Progenitor cell of endocrine pancreas (in vitro differentiated cells): ENCODE data around the gene GNAI3. TPM values are rescaled to one million over a fixed set of nuclear protein-coding genes. Genes with fewer than 3 reads are reported as not detected.

Experiments used
- DNase-seq: peaks from one replicate; pipeline ENCODE4 v3.0.0; 2021; ENCODE audit warnings: low spot score; ENCODE audit not compliant: unreplicated experiment
- H3K27ac Mint-ChIP-seq: 2 replicates; pipeline ENCODE4 v1.8.0; 2021; ENCODE audit warnings: mild to moderate bottlenecking, moderate library complexity, mixed read lengths
- H3K27me3 Mint-ChIP-seq: 2 replicates; pipeline ENCODE4 v1.8.0; 2021; ENCODE audit warnings: mixed read lengths
- H3K36me3 Mint-ChIP-seq: 2 replicates; pipeline ENCODE4 v1.8.0; 2022; ENCODE audit warnings: mixed read lengths; ENCODE audit not compliant: insufficient read depth
- H3K4me1 Mint-ChIP-seq: 2 replicates; pipeline ENCODE4 v1.8.0; 2021; ENCODE audit warnings: low read depth, mixed read lengths
- H3K4me3 Mint-ChIP-seq: 2 replicates; pipeline ENCODE4 v1.8.0; 2021; ENCODE audit warnings: low read depth, mild to moderate bottlenecking, moderate library complexity, mixed read lengths
- H3K9me3 Mint-ChIP-seq: 2 replicates; pipeline ENCODE4 v1.8.0; 2021; ENCODE audit warnings: low read depth, mixed read lengths
- CTCF ChIP-seq: fragments of 200-600 bp; sonication (generic); IDR thresholded peaks from one replicate; pipeline ENCODE4 v1.5.0; 2021; ENCODE audit warnings: antibody characterized with exemption, mild to moderate bottlenecking; ENCODE audit not compliant: unreplicated experiment
- total RNA-seq: library from RNA; stranded (reverse); gene quantifications from 2 replicates; pipeline ENCODE4 v1.2.1, GENCODE V29; 2021

Gene GNAI3
- total RNA-seq, 1 donor from 2014 or later = 10.0 TPM

- H3K27me3 Mint-ChIP-seq = no peaks in the 10 kb centered on the region
- peaks cover 11% of the 10 kb centered on the region for H3K4me1 Mint-ChIP-seq
- H3K4me3 Mint-ChIP-seq = no peak overlapping the region
- DNase-seq = no peak
- TF ChIP-seq CTCF = no peak
- H3K27ac Mint-ChIP-seq = peak overlapping the region; percentile 0
- no peaks in the 10 kb centered on the region for H3K9me3 Mint-ChIP-seq
- H3K36me3 Mint-ChIP-seq = peaks cover 4% of the 10 kb centered on the region
Measured at GRCh38 chr1:109635862-109636200, 87.4 kb downstream of the GNAI3 start.

GRCh38 chr1:109636201-109636952 lies 88.0 kb downstream of the GNAI3 start:
- TF ChIP-seq CTCF = no peak
- peaks cover 11% of the 10 kb centered on the region for H3K4me1 Mint-ChIP-seq
- no peaks in the 10 kb centered on the region for H3K9me3 Mint-ChIP-seq
- H3K27me3 Mint-ChIP-seq = peaks cover 4% of the 10 kb centered on the region
- DNase-seq = no peak
- H3K36me3 Mint-ChIP-seq = peaks cover 1% of the 10 kb centered on the region
- H3K27ac Mint-ChIP-seq = peak overlapping the region; percentile 0
- H3K4me3 Mint-ChIP-seq = no peak overlapping the region

- Mint-ChIP-seq H3K4me3 (no peak overlapping the region), H3K27ac (no peak overlapping the region), H3K9me3 (no peaks in the 10 kb centered on the region), H3K36me3 (no peaks in the 10 kb centered on the region), H3K27me3 (peaks cover 9% of the 10 kb centered on the region), H3K4me1 (peaks cover 11% of the 10 kb centered on the region)
- TF ChIP-seq CTCF = no peak
- no peak for DNase-seq
Measured at GRCh38 chr1:109637446-109637845, 89.0 kb downstream of the GNAI3 start.

- no peak overlapping the region for H3K27ac Mint-ChIP-seq
- H3K9me3 Mint-ChIP-seq = no peaks in the 10 kb centered on the region
- H3K36me3 Mint-ChIP-seq = no peaks in the 10 kb centered on the region
- no peak for TF ChIP-seq CTCF
- peaks cover 13% of the 10 kb centered on the region for H3K4me1 Mint-ChIP-seq
- H3K27me3 Mint-ChIP-seq = peaks cover 17% of the 10 kb centered on the region
- no peak overlapping the region for H3K4me3 Mint-ChIP-seq
- DNase-seq = no peak
Measured at GRCh38 chr1:109639063-109639840, 90.8 kb downstream of the GNAI3 start.

- H3K27me3 Mint-ChIP-seq = peaks cover 17% of the 10 kb centered on the region
- peaks cover 17% of the 10 kb centered on the region for H3K4me1 Mint-ChIP-seq
- no peaks in the 10 kb centered on the region for H3K36me3 Mint-ChIP-seq
- H3K9me3 Mint-ChIP-seq = no peaks in the 10 kb centered on the region
- peak overlapping the region; percentile 41 for H3K27ac Mint-ChIP-seq
- H3K4me3 Mint-ChIP-seq = no peak overlapping the region
- DNase-seq = no peak
- no peak for TF ChIP-seq CTCF
Measured at GRCh38 chr1:109639841-109640184, 91.4 kb downstream of the GNAI3 start.
